ENCODE data around the gene GRIK2.

GRIK2 gene

GRCh38 chr6:101394936-101395335, 1.4 kb downstream of the GRIK2 start:
- DNase-seq (ENCODE audit: low read depth): no peak
- no peak overlapping the region for H3K4me3 ChIP-seq (ENCODE audit: low read depth, low read length)

DNA sequence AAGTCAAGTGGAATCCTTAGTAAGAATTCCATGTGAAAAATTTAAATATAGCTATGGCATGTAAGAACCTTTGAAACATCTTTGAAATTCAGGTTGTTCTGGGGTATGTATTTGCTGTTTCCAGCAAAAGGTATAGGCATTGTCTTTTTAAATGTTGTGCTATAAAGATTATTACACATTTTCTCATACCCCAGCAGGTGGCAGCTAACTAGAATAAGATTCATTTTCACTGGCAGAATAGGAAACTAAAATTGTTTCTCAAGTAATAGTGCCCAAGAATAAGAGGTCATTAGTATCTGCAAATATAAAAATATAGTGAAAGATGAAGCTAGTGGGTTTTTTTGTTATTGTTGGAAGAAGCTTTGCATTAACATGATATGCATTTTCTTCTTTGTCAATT, 1.8 kb downstream of the GRIK2 start:
- DNase-seq (ENCODE audit: low read depth): no peak
- no peak for TF ChIP-seq CTCF (IDR thresholded peaks at IDR 0.05; ENCODE audit: low read depth, low read length, missing control alignments)
- no peak overlapping the region for H3K4me3 ChIP-seq (ENCODE audit: low read depth, low read length)

More at GRCh38 chr6:101394936-101395335, 1.4 kb downstream of the GRIK2 start:
- no peak for TF ChIP-seq CTCF (IDR thresholded peaks at IDR 0.05; ENCODE audit: low read depth, low read length, missing control alignments)

DNA sequence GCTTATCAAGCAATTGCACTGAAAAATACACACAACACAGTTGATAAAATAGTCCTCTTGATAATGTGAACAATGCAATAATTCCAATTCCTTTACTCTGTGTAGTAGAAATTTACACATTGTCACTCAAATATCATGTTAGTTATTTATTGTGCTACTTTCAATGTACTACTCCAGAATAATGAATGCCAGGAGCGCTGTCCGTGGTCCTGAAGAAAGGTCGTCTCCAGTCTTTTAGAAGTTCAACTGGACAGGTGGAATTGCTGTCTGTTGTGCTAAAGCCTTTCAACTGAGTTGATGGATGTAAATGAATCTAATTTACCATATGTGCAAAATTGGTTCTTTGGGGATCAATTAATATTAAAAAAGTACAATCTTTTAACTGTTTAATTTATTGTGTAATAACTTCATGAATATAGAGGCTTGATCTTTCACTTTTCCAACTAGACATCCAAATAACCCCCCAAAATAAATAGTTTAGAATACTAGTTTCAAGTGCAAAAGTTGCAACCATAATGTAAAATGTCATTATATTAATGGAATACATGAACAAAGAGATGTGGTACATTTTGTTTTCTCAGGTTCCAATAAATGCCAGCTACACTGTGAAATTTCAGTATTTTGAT, 3.2 kb downstream of the GRIK2 start:
- no peak for TF ChIP-seq CTCF (IDR thresholded peaks at IDR 0.05; ENCODE audit: low read depth, low read length, missing control alignments)
- no peak for DNase-seq (ENCODE audit: low read depth)
- no peak overlapping the region for H3K4me3 ChIP-seq (ENCODE audit: low read depth, low read length)

DNA sequence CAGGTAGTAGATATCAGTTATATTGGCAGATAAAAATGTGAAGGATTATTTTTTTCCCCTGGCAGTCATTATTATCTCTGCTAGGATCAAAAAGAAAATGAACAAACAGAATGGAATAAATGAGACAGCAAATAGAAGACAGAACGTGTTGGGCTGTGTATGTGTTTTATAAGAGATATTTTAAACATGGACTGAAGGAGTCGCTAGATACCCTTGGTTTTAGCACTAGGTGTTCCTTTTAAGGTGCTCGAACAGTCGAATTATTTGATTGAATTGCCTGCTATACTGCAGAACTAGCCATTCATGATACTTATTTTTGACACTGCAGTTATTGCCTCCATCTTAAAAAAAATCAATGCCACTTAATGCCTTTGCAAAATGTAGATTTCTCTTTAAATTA, 3.7 kb downstream of the GRIK2 start:
- no peak for TF ChIP-seq CTCF (IDR thresholded peaks at IDR 0.05; ENCODE audit: low read depth, low read length, missing control alignments)
- no peak overlapping the region for H3K4me3 ChIP-seq (ENCODE audit: low read depth, low read length)
- DNase-seq (ENCODE audit: low read depth): no peak

GRCh38 chr6:101398716-101399615, 5.5 kb downstream of the GRIK2 start:
- no peak overlapping the region for H3K4me3 ChIP-seq (ENCODE audit: low read depth, low read length)

DNA sequence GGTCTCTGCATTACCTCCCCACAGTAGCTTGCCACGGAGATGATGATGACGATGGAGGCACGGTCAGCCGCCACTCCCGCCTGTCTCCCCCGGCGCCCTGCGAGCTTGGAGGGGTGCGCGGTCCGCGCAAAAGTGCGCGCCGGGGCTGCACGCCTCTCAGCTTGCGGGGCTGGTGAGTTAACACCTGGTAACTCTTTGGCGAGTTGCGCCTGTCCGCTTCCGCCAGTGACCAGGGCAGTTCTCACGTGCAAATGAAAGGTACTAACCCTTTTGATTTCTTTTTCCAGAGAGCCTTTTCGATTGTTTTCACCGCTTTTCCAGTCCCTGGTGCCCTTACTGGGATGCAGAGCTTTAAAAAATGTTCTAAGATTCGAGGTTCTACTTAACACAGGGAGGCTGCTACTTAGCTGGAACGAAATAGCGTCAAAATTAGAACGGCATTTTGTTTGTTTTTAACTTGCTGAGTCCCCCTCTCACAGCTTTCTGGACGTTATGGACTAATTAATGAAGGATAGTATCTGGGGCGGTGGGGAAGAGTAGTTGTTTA, 6.2 kb downstream of the GRIK2 start:
- H3K4me3 ChIP-seq (ENCODE audit: low read depth, low read length): no peak overlapping the region
- no peak for TF ChIP-seq CTCF (IDR thresholded peaks at IDR 0.05; ENCODE audit: low read depth, low read length, missing control alignments)
- DNase-seq (ENCODE audit: low read depth): no peak

More at GRCh38 chr6:101398716-101399615, 5.5 kb downstream of the GRIK2 start:
- no peak for DNase-seq (ENCODE audit: low read depth)
- TF ChIP-seq CTCF (IDR thresholded peaks at IDR 0.05; ENCODE audit: low read depth, low read length, missing control alignments): no peak

All from GM12864 (cell line).